ENCODE data around the gene UPK2. TPM values are rescaled to one million over a fixed set of nuclear protein-coding genes. Genes with fewer than 3 reads are reported as not detected.

UPK2 gene
- total and polyA plus RNA-seq, 2 of the 13 experiments (the other 11 are each of a cell fraction or from before 2014, with no cell fraction given) = not detected

GRCh38 chr11:118910309-118911112 is 45.6 kb upstream of the UPK2 start (continued):
- TF ChIP-seq AHDC1 (CRISPR knock-in tag; IDR thresholded peaks at IDR 0.05; ENCODE audit: borderline replicate concordance) (no peak), TRIM22 (IDR thresholded peaks at IDR 0.05) (no peak), DNMT3B (CRISPR knock-in tag; conservative IDR thresholded peaks at IDR 0.05) (no peak), ZNF724P (CRISPR knock-in tag; IDR thresholded peaks at IDR 0.05; ENCODE audit: borderline replicate concordance) (no peak), STAG1 (CRISPR knock-in tag; IDR thresholded peaks at IDR 0.05) (no peak), NAIF1 (CRISPR knock-in tag; IDR thresholded peaks at IDR 0.05; ENCODE audit: borderline replicate concordance) (no peak), REPIN1 (CRISPR knock-in tag; IDR thresholded peaks at IDR 0.05; ENCODE audit: borderline replicate concordance, low read depth) (no peak; the same call in 1 of the 2 replicates), KDM1A (CRISPR knock-in tag; IDR thresholded peaks at IDR 0.05) (peak; percentile 90), ZNF772 (CRISPR knock-in tag; IDR thresholded peaks at IDR 0.05) (no peak), ZNF652 (CRISPR knock-in tag; IDR thresholded peaks at IDR 0.05; ENCODE audit: borderline replicate concordance, low read depth) (no peak), ZNF441 (CRISPR knock-in tag; IDR thresholded peaks at IDR 0.05; ENCODE audit: borderline replicate concordance) (no peak), TMF1 (CRISPR knock-in tag; IDR thresholded peaks at IDR 0.05; ENCODE audit: low read depth) (no peak), ZNF672 (CRISPR knock-in tag; IDR thresholded peaks at IDR 0.05) (no peak), ZBTB38 (CRISPR knock-in tag; IDR thresholded peaks at IDR 0.05) (no peak), ZNF484 (CRISPR knock-in tag; IDR thresholded peaks at IDR 0.05; ENCODE audit: borderline replicate concordance, low read depth) (no peak)
- TF ChIP-seq, protein P1, sequence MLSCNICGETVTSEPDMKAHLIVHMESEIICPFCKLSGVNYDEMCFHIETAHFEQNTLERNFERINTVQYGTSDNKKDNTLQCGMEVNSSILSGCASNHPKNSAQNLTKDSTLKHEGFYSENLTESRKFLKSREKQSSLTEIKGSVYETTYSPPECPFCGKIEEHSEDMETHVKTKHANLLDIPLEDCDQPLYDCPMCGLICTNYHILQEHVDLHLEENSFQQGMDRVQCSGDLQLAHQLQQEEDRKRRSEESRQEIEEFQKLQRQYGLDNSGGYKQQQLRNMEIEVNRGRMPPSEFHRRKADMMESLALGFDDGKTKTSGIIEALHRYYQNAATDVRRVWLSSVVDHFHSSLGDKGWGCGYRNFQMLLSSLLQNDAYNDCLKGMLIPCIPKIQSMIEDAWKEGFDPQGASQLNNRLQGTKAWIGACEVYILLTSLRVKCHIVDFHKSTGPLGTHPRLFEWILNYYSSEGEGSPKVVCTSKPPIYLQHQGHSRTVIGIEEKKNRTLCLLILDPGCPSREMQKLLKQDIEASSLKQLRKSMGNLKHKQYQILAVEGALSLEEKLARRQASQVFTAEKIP (CRISPR knock-in tag; IDR thresholded peaks at IDR 0.05; ENCODE audit: borderline replicate concordance) = no peak
- TF ChIP-seq, protein P2, sequence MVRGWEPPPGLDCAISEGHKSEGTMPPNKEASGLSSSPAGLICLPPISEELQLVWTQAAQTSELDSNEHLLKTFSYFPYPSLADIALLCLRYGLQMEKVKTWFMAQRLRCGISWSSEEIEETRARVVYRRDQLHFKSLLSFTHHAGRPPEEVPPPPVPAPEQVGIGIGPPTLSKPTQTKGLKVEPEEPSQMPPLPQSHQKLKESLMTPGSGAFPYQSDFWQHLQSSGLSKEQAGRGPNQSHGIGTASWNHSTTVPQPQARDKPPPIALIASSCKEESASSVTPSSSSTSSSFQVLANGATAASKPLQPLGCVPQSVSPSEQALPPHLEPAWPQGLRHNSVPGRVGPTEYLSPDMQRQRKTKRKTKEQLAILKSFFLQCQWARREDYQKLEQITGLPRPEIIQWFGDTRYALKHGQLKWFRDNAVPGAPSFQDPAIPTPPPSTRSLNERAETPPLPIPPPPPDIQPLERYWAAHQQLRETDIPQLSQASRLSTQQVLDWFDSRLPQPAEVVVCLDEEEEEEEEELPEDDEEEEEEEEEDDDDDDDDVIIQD (CRISPR knock-in tag; IDR thresholded peaks at IDR 0.05; ENCODE audit: low read depth) = no peak

Measured in HepG2 (cell line).